H4 (cell line): ENCODE measurements around the gene ABCA9. TPM values are rescaled to one million over a fixed set of nuclear protein-coding genes. Genes with fewer than 3 reads are reported as not detected.

ENCODE experiments used
- DNase-seq: peaks from one replicate; pipeline ENCODE4 v3.0.0-alpha.2; 2015; ENCODE audit warnings: low spot score
- total RNA-seq: library from RNA; depleted of rRNA; stranded (reverse); fragments of >200 nt; shearing (Covaris generic); gene quantifications from 2 replicates; pipeline ENCODE4 v1.2.3, GENCODE V29; 2014

ABCA9 gene
- total RNA-seq, 1 experiment from 2014 or later: not detected

- DNase-seq: no peak
Measured at GRCh38 chr17:69067274-69068047, 6.7 kb upstream of the ABCA9 start.

- no peak for DNase-seq
Measured at GRCh38 chr17:69066482-69066881, 5.8 kb upstream of the ABCA9 start.

- no peak for DNase-seq
Measured at GRCh38 chr17:69065113-69065512, 4.4 kb upstream of the ABCA9 start.

- no peak for DNase-seq
Measured at GRCh38 chr17:69064476-69064875, 3.7 kb upstream of the ABCA9 start.

GRCh38 chr17:69064001-69064400, 3.3 kb upstream of the ABCA9 start:
- no peak for DNase-seq

GRCh38 chr17:69062860-69063581, 2.3 kb upstream of the ABCA9 start:
- DNase-seq: no peak

- no peak for DNase-seq
Measured at GRCh38 chr17:69061721-69062556, 1.2 kb upstream of the ABCA9 start.

- DNase-seq: no peak
Measured at GRCh38 chr17:69059458-69060175, 1.1 kb downstream of the ABCA9 start.

- DNase-seq: peak; percentile 60
Measured at GRCh38 chr17:69058165-69058564, 2.6 kb downstream of the ABCA9 start.

GRCh38 chr17:69057280-69057679, 3.4 kb downstream of the ABCA9 start:
- no peak for DNase-seq

- no peak for DNase-seq
Measured at GRCh38 chr17:69056179-69056823, 4.4 kb downstream of the ABCA9 start.

GRCh38 chr17:69055334-69055733, 5.4 kb downstream of the ABCA9 start:
- no peak for DNase-seq

GRCh38 chr17:69050999-69051775, 9.5 kb downstream of the ABCA9 start:
- DNase-seq: no peak

GRCh38 chr17:69048634-69049033, 12.1 kb downstream of the ABCA9 start:
- no peak for DNase-seq

- DNase-seq: peak; percentile 56
Measured at GRCh38 chr17:69047368-69048263, 13.1 kb downstream of the ABCA9 start.

- DNase-seq: no peak
Measured at GRCh38 chr17:69046121-69046807, 14.5 kb downstream of the ABCA9 start.

GRCh38 chr17:69045646-69046045, 15.1 kb downstream of the ABCA9 start:
- DNase-seq: no peak

GRCh38 chr17:69044371-69044770, 16.4 kb downstream of the ABCA9 start:
- no peak for DNase-seq
